Urothelium cell line (cell line): ENCODE results near the gene AIG1.
"Not testable (repeated sequence)": the region's sequence is repeated elsewhere in the genome, so short reads cannot be mapped to it uniquely, and the experiment has no call there.

Source experiments
- DNase-seq: peaks from one replicate; pipeline ENCODE4 v3.0.0; 2011; ENCODE audit warnings: low spot score, mixed read lengths
- FAIRE-seq: peaks from 2 replicates; lab custom pipeline; 2011; peaks lifted over from hg19 to GRCh38; lab: Jason Lieb, UNC

Gene AIG1

GRCh38 chr6:143055213-143055612 lies 5.5 kb upstream of the AIG1 start:
- no peak for FAIRE-seq

GRCh38 chr6:143055891-143056290 lies 4.8 kb upstream of the AIG1 start:
- no peak for FAIRE-seq
- DNase-seq: no peak

More at GRCh38 chr6:143055213-143055612, 5.5 kb upstream of the AIG1 start:
- no peak for DNase-seq

GRCh38 chr6:143058987-143059386 lies 1.7 kb upstream of the AIG1 start:
- FAIRE-seq (no peak), DNase-seq (no peak)

DNA sequence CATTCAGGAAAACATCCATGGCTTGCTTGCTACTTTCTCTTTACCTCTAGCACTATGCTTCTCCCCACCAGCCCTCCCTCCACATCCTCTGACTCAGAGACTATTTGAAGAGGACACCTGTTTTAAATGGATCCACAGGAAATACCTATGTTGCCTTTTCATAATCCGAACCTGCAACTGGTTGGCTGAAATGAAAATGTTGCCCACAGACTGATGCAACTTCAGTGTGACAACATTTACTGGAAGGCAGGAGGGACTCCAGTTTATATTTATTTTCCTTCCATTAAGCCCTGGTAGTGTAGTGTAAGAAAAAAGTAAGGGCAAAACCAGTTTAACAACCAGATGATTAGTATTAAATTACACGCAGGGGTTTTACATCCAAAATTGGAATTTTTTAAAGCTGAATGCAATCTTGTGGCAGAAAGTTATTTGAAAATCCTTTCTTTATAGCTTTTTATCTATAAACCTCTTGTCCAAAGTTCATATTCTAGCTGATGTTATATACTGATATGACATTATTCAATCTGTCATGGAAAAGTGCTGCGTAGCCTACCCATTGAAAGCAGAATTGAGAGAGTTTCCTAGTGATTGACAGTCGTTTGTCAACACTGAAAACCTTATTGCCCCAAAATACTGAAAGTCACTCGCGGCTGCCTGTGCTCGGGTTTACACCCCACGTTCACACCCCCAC lies 881 bp upstream of the AIG1 start:
- DNase-seq (peak; percentile 61), FAIRE-seq (no peak)

GRCh38 chr6:143060354-143060805 lies 309 bp upstream of the AIG1 start:
- DNase-seq: peak; percentile 74
- FAIRE-seq: peak; percentile 30

DNA sequence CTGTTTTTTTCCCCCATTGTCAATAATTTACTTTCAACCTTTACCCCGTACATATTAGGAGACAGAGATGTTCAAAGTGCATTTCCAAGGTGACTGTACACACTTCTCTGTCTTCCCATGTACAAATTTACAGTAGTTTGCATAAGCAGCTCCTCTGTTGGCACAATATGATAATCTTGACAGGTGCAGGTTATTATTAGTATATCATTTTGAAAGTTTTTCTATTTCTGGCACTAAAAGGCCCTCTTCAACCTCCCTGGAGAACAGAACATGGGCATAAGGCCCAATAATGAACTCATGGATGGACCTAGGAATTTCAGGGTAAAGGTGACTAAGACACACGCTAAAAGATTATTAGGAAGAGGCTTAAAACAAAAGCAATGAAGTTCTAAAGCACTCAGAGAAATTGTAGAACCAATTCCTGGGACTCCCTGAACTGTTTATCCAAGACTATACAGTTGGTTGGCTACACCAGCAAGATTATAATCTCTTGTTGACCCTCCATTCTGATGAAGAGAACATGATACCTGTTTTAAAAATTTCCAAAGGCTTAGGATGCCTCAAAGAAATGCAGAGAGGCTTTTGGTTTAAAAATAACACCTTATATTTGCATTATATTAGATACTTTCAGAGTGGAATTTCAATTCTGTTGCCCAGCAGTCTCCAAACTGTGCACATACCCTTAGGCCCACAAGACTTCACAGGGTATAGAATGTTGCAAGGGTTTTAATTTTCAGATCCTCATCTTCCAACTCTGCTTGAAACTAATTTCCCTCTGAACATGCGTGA lies 1.1 kb downstream of the AIG1 start:
- DNase-seq (no peak), FAIRE-seq (no peak)

DNA sequence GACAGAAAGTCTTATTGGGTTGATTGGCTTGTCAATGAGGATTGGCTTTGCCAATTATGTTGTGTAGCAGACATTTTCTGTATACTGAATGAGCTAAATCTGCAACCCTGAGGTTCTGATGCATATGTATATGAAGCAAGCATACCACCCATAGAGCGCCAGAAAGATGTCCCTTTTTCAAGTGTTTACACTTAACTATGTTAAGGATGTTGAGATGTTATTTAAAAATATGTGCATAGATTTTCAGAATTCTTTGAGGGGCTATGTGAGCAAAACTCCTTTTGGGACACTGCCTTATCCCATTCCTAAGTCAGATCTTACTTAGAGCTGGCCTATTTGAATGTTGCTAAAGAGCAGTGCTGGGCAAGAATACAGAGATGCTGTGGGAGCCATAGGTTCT lies 1.9 kb downstream of the AIG1 start:
- FAIRE-seq (no peak), DNase-seq (no peak)

- DNase-seq (no peak), FAIRE-seq (no peak)
Measured at GRCh38 chr6:143063631-143064030, 2.9 kb downstream of the AIG1 start.

DNA sequence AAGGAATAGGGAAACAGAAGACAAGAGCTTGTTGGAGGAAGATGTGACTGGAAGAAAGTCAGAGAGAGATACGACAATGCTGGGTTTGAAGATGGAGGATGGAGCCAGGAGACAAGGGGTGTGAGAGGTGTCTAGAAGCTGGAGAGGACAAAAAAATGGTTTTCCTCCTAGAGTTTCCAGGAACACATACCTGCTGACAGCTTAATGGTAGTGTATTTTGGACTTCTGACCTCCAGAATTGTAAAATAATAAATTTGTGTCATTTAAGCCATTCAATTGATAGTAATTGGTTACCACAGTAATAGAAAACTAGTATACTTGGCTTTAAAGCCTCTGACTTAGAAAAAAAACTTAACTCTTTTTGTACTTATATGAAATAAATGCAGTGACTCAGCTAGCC lies 3.6 kb downstream of the AIG1 start:
- DNase-seq (no peak), FAIRE-seq (no peak)

GRCh38 chr6:143064951-143065683 lies 4.4 kb downstream of the AIG1 start:
- DNase-seq (no peak), FAIRE-seq (no peak)

- DNase-seq: no peak
- FAIRE-seq: no peak
Measured at GRCh38 chr6:143068001-143068400, 7.3 kb downstream of the AIG1 start.

DNA sequence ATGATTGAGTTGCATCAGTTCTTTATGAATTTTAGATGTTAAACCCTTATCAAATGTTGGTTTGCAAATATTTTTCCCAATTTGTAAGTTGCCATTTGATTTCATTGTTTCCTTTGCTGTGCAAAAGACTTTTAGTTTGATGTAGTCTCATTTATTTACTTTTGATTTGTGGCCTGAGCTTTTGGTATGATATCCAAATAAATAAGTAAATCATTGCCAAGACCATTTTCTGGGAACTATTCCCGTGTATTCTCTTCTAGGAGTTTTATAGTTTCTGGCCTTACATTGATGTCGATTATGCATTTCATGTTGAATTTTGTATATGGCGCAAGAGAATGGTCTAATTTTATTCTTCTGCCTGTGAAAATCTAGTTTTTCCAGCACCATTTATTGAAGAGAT lies 13.4 kb downstream of the AIG1 start:
- FAIRE-seq: no peak
- DNase-seq: no peak

- no peak for FAIRE-seq
- DNase-seq: no peak
Measured at GRCh38 chr6:143074670-143075318, 14.1 kb downstream of the AIG1 start.

GRCh38 chr6:143078468-143079324 lies 18.0 kb downstream of the AIG1 start:
- no peak for DNase-seq
- no peak for FAIRE-seq

DNA sequence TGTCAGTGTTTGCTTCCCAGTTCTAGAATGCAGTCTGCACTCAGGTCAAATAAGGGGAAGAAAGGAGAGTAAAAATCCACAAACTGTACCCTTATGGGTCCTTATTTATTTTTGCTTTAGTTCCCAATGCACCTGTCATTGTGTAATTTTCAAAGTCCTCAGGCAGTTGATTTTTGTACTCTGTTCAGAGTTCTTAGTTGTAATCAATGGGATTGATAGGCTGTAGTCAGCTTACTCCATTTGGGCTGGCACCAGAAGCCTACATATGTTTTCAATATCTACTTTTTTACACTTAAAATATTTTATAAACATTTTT lies 18.6 kb downstream of the AIG1 start:
- FAIRE-seq (no peak), DNase-seq (no peak)

DNA sequence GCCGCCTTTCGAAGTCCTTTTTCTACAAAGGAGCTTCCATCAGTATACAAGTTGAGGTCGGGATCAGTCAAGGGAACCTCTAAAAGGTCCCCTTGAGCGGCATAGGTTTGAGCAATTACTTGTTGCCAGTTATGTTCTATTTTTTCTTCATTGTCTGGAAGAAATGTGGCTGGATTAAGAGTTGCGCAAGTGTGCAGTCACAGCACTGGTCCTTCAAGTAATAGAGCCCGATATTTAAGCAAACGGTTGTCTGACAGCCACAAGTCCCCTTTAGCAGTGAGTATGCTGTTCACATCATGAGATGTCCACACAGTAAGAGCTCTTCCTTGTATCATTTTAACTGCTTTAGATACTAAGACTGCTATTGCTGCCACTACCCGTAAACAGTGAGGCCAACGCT lies 21.6 kb downstream of the AIG1 start:
- FAIRE-seq, DNase-seq: not testable (repeated sequence)

DNA sequence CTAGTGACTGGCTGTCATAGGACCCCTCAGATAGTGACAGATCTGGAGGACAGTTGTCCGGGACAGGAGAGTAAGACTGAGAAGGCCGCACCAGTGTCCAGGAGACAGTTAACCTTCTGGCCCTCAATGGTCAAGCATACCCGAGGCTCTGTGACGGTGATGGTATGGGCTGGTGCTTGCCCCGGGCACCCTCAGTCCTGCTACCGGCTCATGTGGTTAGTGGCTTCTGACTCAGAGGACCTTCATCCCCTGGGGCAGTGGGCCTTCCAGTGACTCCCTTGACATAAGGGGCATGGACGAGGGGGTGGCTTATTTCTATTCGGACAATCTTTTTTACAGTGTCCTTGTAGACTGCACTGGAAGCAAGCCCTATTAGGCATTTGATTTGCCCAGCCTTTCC lies 23.3 kb downstream of the AIG1 start:
- DNase-seq, FAIRE-seq: not testable (repeated sequence)

- not testable (repeated sequence) for FAIRE-seq, DNase-seq
Measured at GRCh38 chr6:143087335-143087734, 26.6 kb downstream of the AIG1 start.

DNA sequence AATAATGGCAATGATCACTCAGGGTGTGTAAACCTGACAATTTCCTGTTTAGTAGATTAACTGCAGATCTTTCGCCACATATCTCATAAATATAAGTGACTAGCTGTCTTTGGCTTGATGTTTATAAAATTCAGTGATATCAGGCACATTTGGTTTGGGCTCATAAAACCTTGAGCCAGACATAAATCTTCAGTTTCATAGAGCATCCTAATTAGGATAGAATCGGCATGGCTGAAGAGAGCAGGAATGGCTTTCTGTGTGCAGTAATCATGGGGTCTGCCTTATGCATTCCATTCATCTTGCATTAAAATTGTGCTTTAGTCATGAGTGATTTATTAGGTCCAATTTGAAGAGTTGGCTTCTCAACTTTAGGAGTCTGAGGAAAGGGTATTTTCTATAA lies 27.2 kb downstream of the AIG1 start:
- no peak for DNase-seq
- FAIRE-seq: no peak

DNA sequence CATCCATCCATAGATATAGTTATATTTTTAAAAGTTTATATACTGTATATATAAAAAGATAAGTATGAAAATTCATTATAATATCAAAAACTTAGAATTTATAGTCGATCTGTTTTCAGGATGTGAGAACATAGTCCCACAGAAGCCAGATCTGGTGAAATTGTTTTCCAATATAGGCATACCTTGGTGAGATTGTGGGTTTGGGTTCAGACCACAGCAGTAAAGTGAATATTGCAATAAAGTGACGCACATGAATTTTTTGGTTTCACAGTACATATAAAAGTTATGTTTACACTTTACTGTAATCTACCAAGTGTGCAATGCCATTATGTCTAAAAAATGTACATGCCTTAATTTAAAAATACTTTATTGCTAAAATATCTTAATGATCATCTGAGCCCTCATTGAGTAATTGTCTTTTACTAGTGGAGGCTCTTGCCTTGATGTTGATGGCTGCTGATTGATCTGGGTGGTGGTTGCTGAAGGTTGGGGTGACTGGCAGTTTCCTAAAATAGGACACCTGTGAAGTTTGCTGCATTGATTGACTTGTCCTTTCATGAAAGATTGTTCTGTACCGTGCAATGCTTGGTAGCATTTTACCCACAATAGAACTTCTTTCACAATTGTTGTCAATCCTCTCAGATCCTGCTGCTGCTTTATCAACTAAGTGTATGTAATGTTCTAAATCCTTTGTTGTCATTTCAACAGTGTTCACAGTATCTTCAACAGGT lies 29.8 kb downstream of the AIG1 start:
- FAIRE-seq: no peak

More for the DNA sequence above, 29.8 kb downstream of the AIG1 start:
- no peak for DNase-seq
